ENCODE measurements around the gene LINGO1.

Gene LINGO1

GRCh38 chr15:77613814-77614213 is 18.9 kb downstream of the LINGO1 start:
- DNase-seq, result no peak

GRCh38 chr15:77612958-77613601 is 19.6 kb downstream of the LINGO1 start:
- no peak for DNase-seq

- no peak for DNase-seq
These were observed 20.9 kb downstream of the LINGO1 start for GRCh38 chr15:77611767-77612166.

- no peak for DNase-seq
These were observed 22.0 kb downstream of the LINGO1 start for GRCh38 chr15:77610731-77611130.

GRCh38 chr15:77609558-77609957 is 23.2 kb downstream of the LINGO1 start:
- DNase-seq, result no peak

- no peak for DNase-seq
These were observed 23.9 kb downstream of the LINGO1 start for GRCh38 chr15:77608774-77609173.

- no peak for DNase-seq
These were observed 24.8 kb downstream of the LINGO1 start for GRCh38 chr15:77607894-77608261.

GRCh38 chr15:77607111-77607893 is 25.4 kb downstream of the LINGO1 start:
- no peak for DNase-seq

- no peak for DNase-seq
These were observed 26.3 kb downstream of the LINGO1 start for GRCh38 chr15:77606142-77607034.

GRCh38 chr15:77605547-77605946 is 27.2 kb downstream of the LINGO1 start:
- no peak for DNase-seq

GRCh38 chr15:77604973-77605372 is 27.7 kb downstream of the LINGO1 start:
- no peak for DNase-seq

GRCh38 chr15:77603611-77604336 is 28.9 kb downstream of the LINGO1 start:
- no peak for DNase-seq

- DNase-seq, result no peak
These were observed 29.9 kb downstream of the LINGO1 start for GRCh38 chr15:77602800-77603199.

- peak; percentile 26 for DNase-seq
These were observed 32.8 kb downstream of the LINGO1 start for GRCh38 chr15:77599899-77600298.

- no peak for DNase-seq
These were observed 33.4 kb downstream of the LINGO1 start for GRCh38 chr15:77599357-77599756.

- DNase-seq, result no peak
These were observed 34.1 kb downstream of the LINGO1 start for GRCh38 chr15:77598644-77599043.

GRCh38 chr15:77597804-77598453 is 34.8 kb downstream of the LINGO1 start:
- DNase-seq, result no peak

GRCh38 chr15:77596821-77597803 is 35.6 kb downstream of the LINGO1 start:
- no peak for DNase-seq

GRCh38 chr15:77595231-77595630 is 37.5 kb downstream of the LINGO1 start:
- no peak for DNase-seq

GRCh38 chr15:77592758-77593157 is 40.0 kb downstream of the LINGO1 start:
- DNase-seq, result no peak

Measured in stimulated activated CD8-positive, alpha-beta memory T cell treated with anti-CD3 and anti-CD28 coated beads, Interleukin-4, amount 100 ng/mL, for 48 hours (primary cell).